Keratinocyte (primary cell): ENCODE data around the gene TFDP1. TPM values are rescaled to one million over a fixed set of nuclear protein-coding genes. Genes with fewer than 3 reads are reported as not detected.

ENCODE experiments used
- DNase-seq: peaks from one replicate; pipeline ENCODE4 v3.0.0-alpha.2; 2011; ENCODE audit warnings: low read depth, missing footprints, low spot score
- FAIRE-seq: peaks from 2 replicates; lab custom pipeline; 2011; peaks lifted over from hg19 to GRCh38; lab: Jason Lieb, UNC
- H2AFZ ChIP-seq: 2 replicates; pipeline ENCODE4 v1.6.0; 2012; ENCODE audit warnings: low read length, control low read depth, inconsistent platforms; ENCODE audit not compliant: control insufficient read depth
- H3K27ac ChIP-seq: 2 replicates; pipeline ENCODE4 v1.5.1; 2011; ENCODE audit warnings: low read length; ENCODE audit not compliant: control insufficient read depth, insufficient read depth
- H3K27me3 ChIP-seq: 3 replicates; pipeline ENCODE4 v1.6.0; 2011; ENCODE audit warnings: low read length; ENCODE audit not compliant: control insufficient read depth, insufficient read depth; ENCODE audit errors: extremely low read depth
- H3K36me3 ChIP-seq, 2 experiments: 2 replicates in 1 of 2; 3 replicates in 1 of 2; pipeline ENCODE4 v1.5.1; 2011; ENCODE audit warnings: low read length in 2 of 2, mild to moderate bottlenecking in 1 of 2; ENCODE audit not compliant: control insufficient read depth in 2 of 2, insufficient read depth in 2 of 2; ENCODE audit errors: extremely low read depth in 1 of 2
- H3K4me1 ChIP-seq: 3 replicates; pipeline ENCODE4 v1.5.1; 2011; ENCODE audit warnings: low read length; ENCODE audit not compliant: control insufficient read depth, insufficient read depth; ENCODE audit errors: extremely low read depth
- H3K4me2 ChIP-seq: 3 replicates; pipeline ENCODE4 v1.6.0; 2011; ENCODE audit warnings: low read depth, low read length; ENCODE audit not compliant: control insufficient read depth, insufficient read depth; ENCODE audit errors: extremely low read depth
- H3K4me3 ChIP-seq, 3 experiments: fragments of 200-600 bp in 1 of 3; sonication (generic) in 1 of 3; 2 replicates in 2 of 3; 3 replicates in 1 of 3; pipeline ENCODE4 v1.5.1; 2011 to 2016; ENCODE audit warnings: low read length in 3 of 3, mild to moderate bottlenecking in 3 of 3, control low read depth in 2 of 3, inconsistent platforms in 1 of 3, low read depth in 1 of 3, mixed read lengths in 1 of 3, mixed run types in 1 of 3, moderate library complexity in 1 of 3; ENCODE audit not compliant: control insufficient read depth in 2 of 3, insufficient read depth in 2 of 3; ENCODE audit errors: extremely low read depth in 1 of 3
- H3K79me2 ChIP-seq: 2 replicates; pipeline ENCODE4 v1.6.0; 2012; ENCODE audit warnings: low read length; ENCODE audit not compliant: control insufficient read depth, insufficient read depth
- H3K9ac ChIP-seq: 3 replicates; pipeline ENCODE4 v1.6.0; 2011; ENCODE audit warnings: low read length; ENCODE audit not compliant: control insufficient read depth, insufficient read depth; ENCODE audit errors: extremely low read depth
- H3K9me1 ChIP-seq: 3 replicates; pipeline ENCODE4 v1.6.0; 2011; ENCODE audit warnings: low read length; ENCODE audit not compliant: control insufficient read depth, insufficient read depth; ENCODE audit errors: extremely low read depth
- H3K9me3 ChIP-seq: 2 replicates; pipeline ENCODE4 v1.5.1; 2012; ENCODE audit warnings: low read depth, low read length; ENCODE audit not compliant: control insufficient read depth
- H4K20me1 ChIP-seq: 3 replicates; pipeline ENCODE4 v1.6.0; 2011; ENCODE audit warnings: low read length; ENCODE audit not compliant: control insufficient read depth, insufficient read depth; ENCODE audit errors: extremely low read depth
- CTCF ChIP-seq, 3 experiments: IDR thresholded peaks in 1 of 3; conservative IDR thresholded peaks in 1 of 3; optimal IDR thresholded peaks in 1 of 3; 2 replicates in 2 of 3; 3 replicates in 1 of 3; pipeline versions ENCODE3 to v1.5.1; 2011; ENCODE audit warnings: low read length in 3 of 3, mild to moderate bottlenecking in 3 of 3, moderate library complexity in 2 of 3, control low read depth in 1 of 3, inconsistent platforms in 1 of 3; ENCODE audit not compliant: insufficient read depth in 2 of 3; ENCODE audit errors: extremely low read depth in 1 of 3
- EZH2 ChIP-seq: IDR thresholded peaks from one replicate; pipeline ENCODE4 v1.6.1; 2012; ENCODE audit warnings: inconsistent platforms, mild to moderate bottlenecking, low read length, moderate library complexity
- dilution Hi-C: fragments of 300-500 bp; cut with MboI; formaldehyde crosslinking; loops from one replicate; pipeline ENCODE4 v1.7.0; 2020; ENCODE audit warnings: low sequenced_read_pairs; ENCODE audit not compliant: extremely low pct_ligation_motif_present
- polyA plus RNA-seq, 5 experiments: library from polyadenylated mRNA; depleted of rRNA in 3 of 5; stranded (reverse) in 3 of 5; stranded (forward) in 1 of 5; unstranded in 1 of 5; fragments of >200 nt; gene quantifications; 1 replicate in 1 of 5; 2 replicates in 3 of 5; 3 replicates in 1 of 5; pipeline versions ENCODE4 v1.2.1 to v1.2.3, GENCODE V29; 2011 to 2012; ENCODE audit warnings: missing spikeins in 2 of 5, low read depth in 1 of 5, low replicate concordance in 1 of 5

TFDP1 gene
- polyA plus RNA-seq, 1 donor (not counting 4 experiments of a cell fraction or from before 2014, with no cell fraction given), result 105 TPM

- H3K79me2 ChIP-seq, result no peaks in the 10 kb centered on the region
- H3K9me1 ChIP-seq, result no peaks in the 10 kb centered on the region
- no peak for TF ChIP-seq EZH2
- TF ChIP-seq CTCF (optimal IDR thresholded peaks at IDR 0.05 in 1 of 3, IDR thresholded peaks at IDR 0.05 in 1 of 3, conservative IDR thresholded peaks at IDR 0.05 in 1 of 3; ENCODE audit: extremely low read depth in 1 of 3, insufficient read depth in 2 of 3, low read length in 3 of 3), result no peak
- H3K27ac ChIP-seq, result no peak overlapping the region
- no peaks in the 10 kb centered on the region for H4K20me1 ChIP-seq
- dilution Hi-C loops, result no loop called here
- H3K4me3 ChIP-seq, result no peak overlapping the region
- peaks cover 2% of the 10 kb centered on the region for H3K4me1 ChIP-seq
- no peak overlapping the region for H3K9ac ChIP-seq
- FAIRE-seq, result no peak
- H3K9me3 ChIP-seq, result no peaks in the 10 kb centered on the region
- H3K27me3 ChIP-seq, result no peaks in the 10 kb centered on the region
- no peak overlapping the region for H3K4me2 ChIP-seq
- H3K36me3 ChIP-seq, result no peaks in the 10 kb centered on the region
- no peak overlapping the region for H2AFZ ChIP-seq
- no peak for DNase-seq
Measured at GRCh38 chr13:113565526-113566226, 18.9 kb upstream of the TFDP1 start.

GRCh38 chr13:113566227-113566561 lies 18.4 kb upstream of the TFDP1 start:
- Histone ChIP-seq H3K9ac (no peak overlapping the region), H3K79me2 (no peaks in the 10 kb centered on the region), H2AFZ (no peak overlapping the region), H4K20me1 (no peaks in the 10 kb centered on the region), H3K36me3 (no peaks in the 10 kb centered on the region), H3K4me1 (peaks cover 2% of the 10 kb centered on the region), H3K9me3 (no peaks in the 10 kb centered on the region), H3K4me3 (no peak overlapping the region), H3K9me1 (no peaks in the 10 kb centered on the region), H3K4me2 (no peak overlapping the region), H3K27ac (no peak overlapping the region), H3K27me3 (no peaks in the 10 kb centered on the region)
- dilution Hi-C loops, result no loop called here
- FAIRE-seq (no peak), DNase-seq (no peak)
- TF ChIP-seq EZH2, result no peak

GRCh38 chr13:113567681-113568080 lies 16.9 kb upstream of the TFDP1 start:
- no peaks in the 10 kb centered on the region for H3K9me1 ChIP-seq
- no peak overlapping the region for H2AFZ ChIP-seq
- no peaks in the 10 kb centered on the region for H3K36me3 ChIP-seq
- DNase-seq (no peak), FAIRE-seq (no peak)
- dilution Hi-C loops, result no loop called here
- no peak overlapping the region for H3K4me2 ChIP-seq
- H3K27ac ChIP-seq, result no peak overlapping the region
- H3K9ac ChIP-seq, result no peak overlapping the region
- peaks cover under 1% of the 10 kb centered on the region for H3K4me1 ChIP-seq
- H3K79me2 ChIP-seq, result no peaks in the 10 kb centered on the region
- H3K27me3 ChIP-seq, result no peaks in the 10 kb centered on the region
- H3K4me3 ChIP-seq, result no peak overlapping the region
- no peaks in the 10 kb centered on the region for H3K9me3 ChIP-seq
- TF ChIP-seq EZH2 (no peak), CTCF (optimal IDR thresholded peaks at IDR 0.05 in 1 of 3, IDR thresholded peaks at IDR 0.05 in 1 of 3, conservative IDR thresholded peaks at IDR 0.05 in 1 of 3; ENCODE audit: extremely low read depth in 1 of 3, insufficient read depth in 2 of 3, low read length in 3 of 3) (no peak)
- no peaks in the 10 kb centered on the region for H4K20me1 ChIP-seq
